Activated naive CD8-positive, alpha-beta T cell treated with anti-CD3 and anti-CD28 coated beads, Interleukin-2, amount 50 U/mL, for 24 hours (primary cell): ENCODE measurements around the gene PTPA.
"Not testable (repeated sequence)": the region's sequence is repeated elsewhere in the genome, so short reads cannot be mapped to it uniquely, and the experiment has no call there.

Experiments
- ATAC-seq: fragments of 150-1000 bp; cut with Tn5 transposase; one replicate; pipeline ENCODE4 v1.10.0; 2021
- DNase-seq: peaks from one replicate; pipeline ENCODE4 v3.0.0; 2021
- H3K27ac Mint-ChIP-seq: one replicate; pipeline ENCODE4 v1.8.0; 2021; ENCODE audit warnings: mild to moderate bottlenecking, mixed read lengths
- H3K27me3 Mint-ChIP-seq: one replicate; pipeline ENCODE4 v1.8.0; 2021; ENCODE audit warnings: mixed read lengths
- H3K36me3 Mint-ChIP-seq: one replicate; pipeline ENCODE4 v1.8.0; 2021; ENCODE audit warnings: low read depth, mixed read lengths
- H3K4me1 Mint-ChIP-seq: one replicate; pipeline ENCODE4 v1.8.0; 2021; ENCODE audit warnings: mixed read lengths
- H3K4me3 Mint-ChIP-seq: one replicate; pipeline ENCODE4 v1.8.0; 2021; ENCODE audit warnings: mild to moderate bottlenecking, moderate library complexity, mixed read lengths
- H3K9me3 Mint-ChIP-seq: one replicate; pipeline ENCODE4 v1.8.0; 2021; ENCODE audit warnings: mixed read lengths

The PTPA gene

DNA sequence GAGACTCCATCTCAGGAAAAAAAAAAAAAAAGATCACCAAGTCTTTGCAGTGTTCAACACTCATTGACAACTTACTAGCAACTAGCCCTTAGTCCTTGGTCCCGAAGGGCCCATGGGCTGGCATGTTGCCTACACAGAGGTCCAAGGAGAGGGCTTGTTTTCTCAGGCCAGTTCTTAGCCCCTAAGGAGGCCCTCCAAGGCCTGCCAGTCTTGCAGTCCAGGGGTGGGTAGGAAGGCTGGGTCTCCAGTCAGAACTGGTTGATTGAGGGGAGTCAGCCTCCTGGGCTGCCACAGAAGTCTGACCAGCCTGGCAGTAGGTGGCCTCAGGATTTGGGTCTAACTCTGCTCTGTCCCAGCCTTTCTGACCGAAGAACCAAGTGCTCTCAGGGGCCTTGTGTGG, 34.1 kb downstream of the PTPA start:
- H3K27ac Mint-ChIP-seq, result no peak overlapping the region
- H3K4me3 Mint-ChIP-seq, result no peak overlapping the region
- DNase-seq (no peak), ATAC-seq (no peak)
- peaks cover 35% of the 10 kb centered on the region for H3K4me1 Mint-ChIP-seq
- no peaks in the 10 kb centered on the region for H3K27me3 Mint-ChIP-seq
- H3K36me3 Mint-ChIP-seq, result peaks cover 13% of the 10 kb centered on the region
- H3K9me3 Mint-ChIP-seq, result no peaks in the 10 kb centered on the region

DNA sequence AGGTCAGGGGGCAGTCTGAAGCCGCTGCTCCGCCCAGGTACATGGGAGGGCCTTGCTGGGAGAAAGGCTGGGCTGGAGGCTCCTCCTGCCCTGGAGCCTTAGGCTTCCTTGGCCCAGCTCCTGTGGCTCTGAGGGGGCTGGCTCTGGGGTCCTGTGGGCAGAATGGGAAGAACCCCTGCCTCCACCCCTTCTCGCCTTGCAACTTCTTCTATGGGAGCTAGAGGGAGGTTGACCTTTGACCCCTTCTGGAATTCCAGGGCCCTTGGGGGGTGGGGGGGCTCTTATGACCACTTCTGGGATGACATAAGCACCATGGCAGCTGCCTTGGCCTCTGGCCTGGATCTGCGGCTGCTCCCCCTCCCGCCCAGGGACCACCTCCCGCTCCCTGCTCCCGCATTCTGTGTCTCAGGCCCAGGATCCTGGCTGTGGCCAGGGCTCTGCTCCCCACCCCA, 34.7 kb downstream of the PTPA start:
- Mint-ChIP-seq H3K4me1 (peaks cover 30% of the 10 kb centered on the region), H3K4me3 (no peak overlapping the region), H3K36me3 (peaks cover 13% of the 10 kb centered on the region), H3K27me3 (no peaks in the 10 kb centered on the region), H3K9me3 (no peaks in the 10 kb centered on the region), H3K27ac (no peak overlapping the region)
- ATAC-seq, result no peak
- no peak for DNase-seq

DNA sequence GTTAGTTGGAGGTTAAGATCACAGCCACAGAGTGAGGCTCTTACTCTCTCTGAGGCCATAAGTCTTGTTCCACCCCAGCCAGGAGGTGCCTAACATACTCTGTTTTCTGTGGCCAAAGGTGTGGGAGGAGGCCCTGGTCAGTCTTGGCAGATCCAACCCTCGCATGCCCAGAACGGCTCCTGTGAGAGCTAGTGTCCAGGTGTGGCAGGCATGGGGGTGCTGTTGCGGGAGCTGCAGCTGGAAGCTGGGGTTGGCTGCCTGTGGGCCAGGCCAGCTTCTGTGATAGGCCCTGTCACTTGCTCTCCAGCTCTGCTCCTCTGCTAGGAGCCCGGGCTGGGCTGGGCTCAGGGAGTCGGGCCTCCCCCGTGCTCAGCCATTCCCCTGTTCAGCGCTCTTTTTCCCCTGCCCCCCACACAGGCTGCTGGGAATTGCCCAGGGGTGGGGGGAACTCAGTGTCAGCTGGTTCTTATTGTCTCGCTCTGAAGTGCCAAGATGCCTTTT, 35.3 kb downstream of the PTPA start:
- Mint-ChIP-seq H3K4me3 (no peak overlapping the region), H3K4me1 (peaks cover 24% of the 10 kb centered on the region), H3K9me3 (no peaks in the 10 kb centered on the region), H3K36me3 (peaks cover 10% of the 10 kb centered on the region), H3K27ac (no peak overlapping the region), H3K27me3 (no peaks in the 10 kb centered on the region)
- ATAC-seq (no peak), DNase-seq (no peak)

DNA sequence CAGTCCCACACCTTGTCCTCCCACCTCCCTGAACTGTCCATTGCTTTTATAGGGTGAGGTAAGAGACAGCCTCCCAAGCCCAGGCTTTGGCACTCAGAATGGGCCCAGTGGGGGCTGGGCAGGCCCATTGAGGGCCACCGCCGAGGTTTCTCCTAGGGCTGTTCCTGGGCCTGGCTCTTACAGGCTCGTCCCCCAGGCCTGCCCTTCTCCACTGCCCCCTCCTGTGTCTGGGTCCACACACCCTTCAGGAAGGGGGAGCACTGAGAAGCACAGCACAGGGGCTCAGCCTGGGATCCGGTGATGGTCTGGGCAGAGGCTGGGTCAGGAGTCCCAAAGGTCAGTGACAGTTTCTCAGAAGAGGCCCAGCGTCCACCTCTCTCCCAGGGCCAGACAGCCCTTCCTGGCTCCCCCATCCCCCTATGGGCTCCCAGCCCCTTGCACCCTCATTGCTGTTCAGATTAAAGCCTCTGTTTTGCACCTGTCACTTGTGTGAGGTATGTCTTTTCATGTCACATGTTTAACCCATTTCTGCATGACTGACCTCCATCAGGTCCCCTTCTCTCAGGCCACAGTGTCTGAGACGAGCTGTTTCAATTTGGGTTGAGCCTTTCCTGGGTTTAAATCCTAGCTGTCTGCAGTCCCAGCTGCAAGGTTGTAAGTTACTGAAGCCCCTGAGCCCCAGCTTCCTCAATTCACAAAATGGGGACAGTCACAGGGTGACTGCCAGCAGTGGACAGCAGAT, 37.4 kb downstream of the PTPA start:
- H3K27ac Mint-ChIP-seq, result no peak overlapping the region
- H3K4me3 Mint-ChIP-seq, result no peak overlapping the region
- no peak for ATAC-seq
- no peak for DNase-seq
- H3K27me3 Mint-ChIP-seq, result no peaks in the 10 kb centered on the region
- H3K9me3 Mint-ChIP-seq, result no peaks in the 10 kb centered on the region
- H3K36me3 Mint-ChIP-seq, result peaks cover 6% of the 10 kb centered on the region
- peaks cover 7% of the 10 kb centered on the region for H3K4me1 Mint-ChIP-seq

DNA sequence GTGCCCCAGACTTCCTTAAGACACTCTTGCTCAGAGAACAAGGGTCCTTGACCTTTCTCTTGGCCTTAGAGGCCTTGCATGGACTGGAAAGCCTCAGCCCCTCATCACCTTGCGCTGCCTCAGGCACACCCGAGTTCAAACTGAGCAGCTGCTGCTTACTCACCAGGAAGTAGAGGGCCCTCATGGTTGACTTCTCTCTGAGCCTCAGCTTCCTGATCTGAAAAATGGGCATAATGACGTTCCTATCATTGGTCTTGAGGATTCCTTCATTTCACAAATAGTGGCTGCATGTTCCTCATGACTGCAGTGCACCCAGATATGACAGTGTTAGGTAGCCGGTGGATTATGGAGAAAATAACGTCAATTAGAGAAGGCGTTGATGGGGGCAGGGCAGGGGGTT, 38.2 kb downstream of the PTPA start:
- ATAC-seq, result no peak
- Mint-ChIP-seq H3K27me3 (no peaks in the 10 kb centered on the region), H3K36me3 (no peaks in the 10 kb centered on the region), H3K27ac (no peak overlapping the region), H3K4me1 (peaks cover 2% of the 10 kb centered on the region), H3K9me3 (no peaks in the 10 kb centered on the region), H3K4me3 (no peak overlapping the region)
- DNase-seq, result no peak

DNA sequence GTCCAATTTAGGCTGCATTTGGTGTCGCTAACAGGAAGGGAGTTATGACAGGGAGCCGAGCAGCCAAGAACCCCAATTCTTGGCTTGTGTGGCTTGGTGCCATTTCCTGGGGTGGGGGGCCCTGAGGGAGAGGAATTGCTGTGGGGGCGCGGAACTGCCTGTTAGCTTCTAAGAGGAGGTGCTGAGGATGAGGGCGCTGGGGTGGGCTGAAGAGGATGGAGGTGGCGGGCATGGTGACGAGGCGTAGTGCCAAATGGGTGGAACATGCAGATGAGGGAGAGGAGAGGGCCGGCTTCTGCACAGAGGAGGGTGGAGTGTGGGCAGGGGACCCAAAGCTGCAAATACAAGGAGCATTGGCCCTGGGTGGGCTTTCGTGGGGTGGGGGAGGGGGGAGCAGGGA, 38.9 kb downstream of the PTPA start:
- no peaks in the 10 kb centered on the region for H3K27me3 Mint-ChIP-seq
- H3K4me3 Mint-ChIP-seq, result no peak overlapping the region
- ATAC-seq (no peak), DNase-seq (no peak)
- no peaks in the 10 kb centered on the region for H3K9me3 Mint-ChIP-seq
- H3K4me1 Mint-ChIP-seq, result peaks cover 2% of the 10 kb centered on the region
- H3K27ac Mint-ChIP-seq, result no peak overlapping the region
- no peaks in the 10 kb centered on the region for H3K36me3 Mint-ChIP-seq

DNA sequence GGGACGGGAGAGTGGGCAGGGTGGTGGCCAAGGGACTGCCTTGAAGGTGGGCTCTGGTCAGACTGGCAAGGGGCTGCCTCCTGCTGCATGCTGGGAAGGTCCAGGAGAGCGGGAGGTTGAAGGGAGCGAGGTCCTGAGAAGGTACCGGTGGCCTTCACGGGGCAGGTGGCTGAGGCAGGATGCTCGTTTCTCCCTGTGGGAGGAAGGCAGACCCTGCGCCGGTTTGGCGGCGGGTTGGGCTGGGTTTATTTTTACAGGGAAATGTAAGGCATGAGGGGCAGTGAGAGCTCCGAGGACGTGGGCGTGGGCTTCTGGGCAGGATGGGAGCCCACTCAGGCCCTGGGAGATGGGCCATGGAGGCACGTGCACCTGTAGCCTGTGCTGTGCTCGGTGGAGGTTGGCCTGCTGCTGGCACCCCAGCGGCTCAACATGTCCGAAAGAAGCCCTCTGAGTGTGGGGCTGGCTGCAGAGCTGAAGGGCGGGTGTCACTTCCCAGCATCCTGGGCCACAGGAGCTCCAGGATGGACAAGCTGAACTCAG, 39.5 kb downstream of the PTPA start:
- H3K4me1 Mint-ChIP-seq, result peaks cover 2% of the 10 kb centered on the region
- H3K4me3 Mint-ChIP-seq, result no peak overlapping the region
- no peaks in the 10 kb centered on the region for H3K9me3 Mint-ChIP-seq
- H3K36me3 Mint-ChIP-seq, result no peaks in the 10 kb centered on the region
- DNase-seq (no peak), ATAC-seq (no peak)
- no peaks in the 10 kb centered on the region for H3K27me3 Mint-ChIP-seq
- H3K27ac Mint-ChIP-seq, result no peak overlapping the region

DNA sequence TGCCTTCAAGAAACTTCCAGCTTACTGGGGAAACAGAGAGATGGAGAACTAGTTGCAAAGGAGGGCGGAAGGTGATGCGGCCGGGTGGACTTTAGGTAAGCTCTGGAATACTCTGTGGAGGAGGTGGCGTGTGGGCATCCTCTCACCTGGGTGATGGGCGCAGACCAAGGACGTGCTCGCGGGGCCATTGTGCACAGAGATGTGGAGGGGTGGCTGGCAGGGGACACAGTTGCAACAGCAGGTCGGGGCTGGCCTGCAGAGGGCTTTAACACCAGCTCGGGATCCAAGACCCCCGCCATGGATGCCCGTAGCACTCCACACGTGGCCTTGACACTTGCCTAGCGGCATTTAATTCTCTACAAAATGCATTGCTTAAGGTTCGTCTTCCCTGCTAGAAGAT, 40.3 kb downstream of the PTPA start:
- Mint-ChIP-seq H3K27me3 (no peaks in the 10 kb centered on the region), H3K27ac (no peak overlapping the region), H3K4me3 (no peak overlapping the region), H3K9me3 (no peaks in the 10 kb centered on the region), H3K36me3 (no peaks in the 10 kb centered on the region), H3K4me1 (peaks cover 2% of the 10 kb centered on the region)
- ATAC-seq (no peak), DNase-seq (no peak)

DNA sequence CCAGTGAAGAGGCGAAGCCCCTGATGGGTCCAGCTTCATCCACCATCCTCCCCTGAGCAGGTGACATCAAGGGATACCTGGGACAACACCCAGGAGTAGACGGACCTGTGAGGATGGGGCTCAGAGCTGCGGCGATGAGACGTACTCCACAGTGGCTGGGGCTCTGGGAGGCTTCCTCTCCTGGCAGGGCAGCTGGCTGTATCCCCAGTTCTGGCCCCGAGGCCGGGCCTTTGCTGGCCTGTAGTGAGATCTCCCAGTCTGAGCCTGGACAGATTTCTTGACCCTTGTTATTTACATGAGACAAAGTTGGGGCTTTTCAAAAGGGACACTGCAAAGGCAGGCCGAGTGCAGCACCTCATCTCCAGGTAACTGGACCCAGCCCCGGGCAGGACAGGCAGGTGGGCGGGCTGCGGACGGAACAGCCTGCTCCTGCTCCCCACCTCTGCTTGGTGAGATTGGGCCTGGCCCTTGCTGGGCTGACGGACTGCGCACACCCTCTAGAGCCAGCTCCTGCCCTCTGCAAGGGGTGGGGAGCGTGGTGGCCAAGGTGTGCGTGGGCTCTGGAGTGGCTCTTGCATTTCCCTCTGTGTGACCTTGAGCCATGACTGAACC, 43.8 kb downstream of the PTPA start:
- H3K36me3 Mint-ChIP-seq, result no peaks in the 10 kb centered on the region
- ATAC-seq, result no peak
- H3K4me1 Mint-ChIP-seq, result no peaks in the 10 kb centered on the region
- no peak overlapping the region for H3K27ac Mint-ChIP-seq
- H3K4me3 Mint-ChIP-seq, result no peak overlapping the region
- DNase-seq, result no peak
- no peaks in the 10 kb centered on the region for H3K27me3 Mint-ChIP-seq
- no peaks in the 10 kb centered on the region for H3K9me3 Mint-ChIP-seq

DNA sequence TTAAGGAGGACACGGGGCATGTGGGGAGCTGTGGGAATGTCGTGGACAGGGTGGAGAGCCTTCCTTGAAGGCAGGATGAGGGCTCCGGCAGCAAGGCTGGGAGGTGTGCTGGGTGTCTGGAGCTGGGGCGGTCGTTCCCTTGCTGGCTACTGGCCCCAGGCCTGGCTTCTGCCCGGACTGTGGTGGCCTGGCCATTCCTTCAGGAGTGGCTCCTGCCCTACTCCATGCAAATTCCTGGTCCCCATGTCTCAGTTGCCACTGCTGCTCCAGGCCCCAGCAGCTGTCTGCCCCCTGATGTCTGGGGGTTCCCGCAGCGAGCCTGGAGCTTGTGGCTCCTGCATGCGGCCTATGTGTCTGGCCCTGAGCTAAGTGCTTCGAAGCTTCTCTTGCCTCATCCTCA, 44.9 kb downstream of the PTPA start:
- no peak for DNase-seq
- H3K9me3 Mint-ChIP-seq, result no peaks in the 10 kb centered on the region
- no peak overlapping the region for H3K4me3 Mint-ChIP-seq
- no peaks in the 10 kb centered on the region for H3K36me3 Mint-ChIP-seq
- ATAC-seq, result no peak
- no peaks in the 10 kb centered on the region for H3K4me1 Mint-ChIP-seq
- H3K27me3 Mint-ChIP-seq, result no peaks in the 10 kb centered on the region
- H3K27ac Mint-ChIP-seq, result no peak overlapping the region

DNA sequence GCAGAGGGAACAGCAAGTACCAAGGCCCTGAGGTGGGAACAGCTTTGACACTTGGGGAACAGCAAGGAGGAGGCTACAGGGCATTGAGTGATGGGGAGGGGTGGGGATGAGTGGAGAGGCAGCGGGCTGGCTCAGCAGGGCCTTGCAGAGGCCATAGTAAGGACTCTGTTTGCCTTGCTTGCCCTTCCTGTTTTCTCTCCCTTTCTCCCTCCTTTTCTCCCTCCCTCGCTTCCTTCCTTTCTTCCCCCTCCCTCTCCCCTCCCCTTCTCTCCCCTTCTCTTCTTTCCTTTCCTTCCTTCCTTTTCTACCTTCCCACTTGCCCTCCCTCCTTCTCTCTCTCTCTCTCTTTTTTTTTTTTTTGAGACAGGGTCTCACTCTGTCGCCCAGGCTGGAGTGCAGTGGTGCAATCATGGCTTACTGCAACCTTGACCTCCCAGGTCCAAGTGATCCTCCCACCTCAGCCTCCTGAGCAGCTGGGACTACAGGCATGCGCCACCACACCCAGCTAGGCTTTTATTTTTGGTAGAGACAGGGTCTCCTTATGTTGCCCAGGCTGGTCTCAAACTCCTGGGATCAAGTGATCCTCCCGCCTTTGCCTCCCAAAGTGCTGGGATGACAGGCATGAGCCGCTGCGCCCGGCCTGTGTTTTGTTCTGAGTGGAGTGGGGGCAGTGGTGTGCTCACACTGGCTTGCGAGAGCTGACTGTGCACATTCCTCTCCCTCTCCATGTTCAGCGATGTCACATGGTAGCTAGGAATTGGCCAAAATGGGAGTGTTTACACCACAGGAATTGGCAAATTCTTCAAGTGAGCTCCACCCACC, 49.7 kb downstream of the PTPA start:
- Mint-ChIP-seq H3K4me1 (no peaks in the 10 kb centered on the region), H3K27ac (no peak overlapping the region), H3K36me3 (no peaks in the 10 kb centered on the region), H3K9me3 (no peaks in the 10 kb centered on the region), H3K4me3 (no peak overlapping the region), H3K27me3 (no peaks in the 10 kb centered on the region)
- no peak for ATAC-seq
- no peak for DNase-seq

DNA sequence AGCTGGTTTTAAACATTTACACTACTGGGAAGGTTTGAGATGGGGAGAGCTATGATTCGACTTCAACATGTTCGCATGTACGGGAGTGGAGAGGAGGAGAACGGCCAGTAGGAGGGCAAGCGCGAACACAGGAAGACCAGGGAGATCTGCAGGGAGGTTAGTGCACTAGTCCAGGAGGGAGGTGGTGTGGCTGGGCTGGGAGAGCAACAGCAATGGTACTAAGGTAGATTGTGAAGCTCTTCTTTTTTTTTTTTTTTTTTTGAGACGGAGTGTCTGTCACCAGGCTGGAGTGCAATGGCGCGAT, 50.3 kb downstream of the PTPA start:
- Mint-ChIP-seq H3K27ac (no peak overlapping the region), H3K9me3 (no peaks in the 10 kb centered on the region), H3K4me3 (no peak overlapping the region), H3K4me1 (no peaks in the 10 kb centered on the region), H3K27me3 (no peaks in the 10 kb centered on the region), H3K36me3 (no peaks in the 10 kb centered on the region)
- DNase-seq (no peak), ATAC-seq (no peak)

DNA sequence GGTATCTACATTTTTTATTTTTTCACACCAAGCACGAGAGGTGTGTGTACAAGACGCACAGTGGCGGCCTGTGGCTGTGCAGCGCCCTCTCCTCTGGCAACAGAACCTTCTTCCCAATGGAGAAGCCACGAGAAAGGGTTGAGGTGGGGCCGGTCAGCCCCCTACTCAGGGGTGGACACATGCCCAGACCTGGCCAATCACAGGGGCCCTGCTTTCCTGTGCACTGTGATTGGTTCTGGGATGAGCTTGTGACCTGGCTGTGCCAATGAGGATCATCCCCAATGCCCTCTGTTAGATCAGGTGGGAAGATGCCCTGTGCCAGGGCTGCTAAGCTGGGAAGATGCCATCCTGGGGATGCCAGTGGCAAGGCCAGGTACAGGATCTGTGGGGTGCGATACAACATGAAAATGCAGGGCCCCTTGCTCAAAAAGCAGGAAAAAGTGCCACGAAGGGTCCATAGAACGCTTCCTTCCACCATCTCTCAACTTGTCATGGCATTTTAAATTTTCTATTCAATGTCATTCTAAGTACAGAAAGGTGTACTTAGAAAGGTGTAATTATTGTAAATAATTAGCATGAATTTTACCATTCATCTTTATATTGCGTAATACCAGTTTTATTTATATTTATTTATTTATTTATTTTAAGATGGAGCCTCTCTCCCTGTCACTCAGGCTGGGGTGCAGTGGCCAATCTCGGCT, 51.4 kb downstream of the PTPA start:
- H3K4me3 Mint-ChIP-seq, result no peak overlapping the region
- peaks cover 11% of the 10 kb centered on the region for H3K4me1 Mint-ChIP-seq
- no peaks in the 10 kb centered on the region for H3K36me3 Mint-ChIP-seq
- H3K27ac Mint-ChIP-seq, result no peak overlapping the region
- H3K27me3 Mint-ChIP-seq, result no peaks in the 10 kb centered on the region
- no peaks in the 10 kb centered on the region for H3K9me3 Mint-ChIP-seq
- DNase-seq (no peak), ATAC-seq (no peak)

DNA sequence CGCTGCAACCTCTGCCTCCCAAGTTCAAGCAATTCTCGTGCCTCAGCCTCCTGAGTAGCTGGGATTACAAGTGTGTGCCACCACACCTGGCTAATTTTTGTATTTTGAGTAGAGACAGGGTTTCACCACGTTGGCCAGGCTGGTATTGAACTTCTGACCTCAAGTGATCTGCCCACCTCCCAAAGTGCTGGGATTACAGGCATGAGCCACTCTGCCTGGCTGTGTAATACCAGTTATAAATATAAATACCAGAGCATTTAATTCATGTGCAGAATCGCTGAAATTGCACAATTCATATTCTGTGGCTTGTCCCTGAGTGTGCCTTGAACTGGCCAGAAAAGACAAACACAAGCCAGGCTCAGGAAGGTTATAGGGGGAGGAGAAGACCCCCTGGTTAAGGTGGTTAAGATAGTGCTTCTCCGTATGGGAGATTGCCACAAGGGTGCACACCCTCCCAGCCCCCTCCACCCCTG, 52.0 kb downstream of the PTPA start:
- peaks cover 16% of the 10 kb centered on the region for H3K4me1 Mint-ChIP-seq
- ATAC-seq, H3K27ac Mint-ChIP-seq, H3K4me3 Mint-ChIP-seq, H3K9me3 Mint-ChIP-seq, H3K27me3 Mint-ChIP-seq, DNase-seq, H3K36me3 Mint-ChIP-seq: not testable (repeated sequence)
